Muscle layer of colon (tissue), 2 donors: ENCODE results near the gene KRTAP1-5.
"Not testable (repeated sequence)": the region's sequence is repeated elsewhere in the genome, so short reads cannot be mapped to it uniquely, and the experiment has no call there.

Experiments
- H3K27ac ChIP-seq: one replicate; pipeline ENCODE4 v1.7.0; 2013; ENCODE audit warnings: low read depth, mild to moderate bottlenecking, low read length, moderate library complexity
- H3K27me3 ChIP-seq, 2 donors: one replicate each; pipeline ENCODE4 v1.7.0; 2013; ENCODE audit warnings: low read length in 2 of 2, mild to moderate bottlenecking in 2 of 2; ENCODE audit not compliant: insufficient read depth in 2 of 2, control insufficient read depth in 1 of 2
- H3K36me3 ChIP-seq: one replicate; pipeline ENCODE4 v1.7.0; 2013; ENCODE audit warnings: mild to moderate bottlenecking, low read length; ENCODE audit not compliant: insufficient read depth
- H3K4me1 ChIP-seq: one replicate; pipeline ENCODE4 v1.7.0; 2013; ENCODE audit warnings: mild to moderate bottlenecking, low read length; ENCODE audit not compliant: insufficient read depth
- H3K4me3 ChIP-seq, 2 donors: one replicate each; pipeline ENCODE4 v1.7.0; 2013; ENCODE audit warnings: low read length in 2 of 2, low read depth in 1 of 2, mild to moderate bottlenecking in 1 of 2, moderate library complexity in 1 of 2
- H3K9ac ChIP-seq: one replicate; pipeline ENCODE4 v1.7.0; 2013; ENCODE audit warnings: low read length
- H3K9me3 ChIP-seq: one replicate; pipeline ENCODE4 v1.7.0; 2013; ENCODE audit warnings: mild to moderate bottlenecking, low read length
- donor health status: abdominal sarcoma.
- donor health status: Adenocarcinoma of cecum.

KRTAP1-5 gene

GRCh38 chr17:41026715-41027471 is at the start of gene KRTAP1-5:
Gene KRTAP1-5 (minus strand): TSS chr17:41027208. CDS start chr17:41027155, 53 bp downstream.
- Histone ChIP-seq H3K9me3 (no peaks in the 10 kb centered on the region), H3K4me1 (no peaks in the 10 kb centered on the region), H3K9ac (no peak within 1 kb of the TSS), H3K27ac (no peak within 1 kb of the TSS), H3K36me3 (no peaks in the 10 kb centered on the region), H3K4me3 (no peak within 1 kb of the TSS), H3K27me3 (peaks cover 0 to 4% of the 10 kb centered on the region in 2 donors)

GRCh38 chr17:41076788-41077187 is 49.8 kb upstream of the KRTAP1-5 start:
- no peak overlapping the region for H3K9ac ChIP-seq
- H3K27ac ChIP-seq, result no peak overlapping the region
- H3K9me3 ChIP-seq, result no peaks in the 10 kb centered on the region
- H3K4me1 ChIP-seq, result no peaks in the 10 kb centered on the region
- H3K27me3 ChIP-seq, result no peaks in the 10 kb centered on the region
- no peak overlapping the region for H3K4me3 ChIP-seq
- no peaks in the 10 kb centered on the region for H3K36me3 ChIP-seq

GRCh38 chr17:41073676-41074075 is 46.7 kb upstream of the KRTAP1-5 start:
- Histone ChIP-seq H3K9ac (no peak overlapping the region), H3K27me3 (no peaks in the 10 kb centered on the region), H3K4me3 (no peak overlapping the region), H3K9me3 (no peaks in the 10 kb centered on the region), H3K36me3 (no peaks in the 10 kb centered on the region), H3K4me1 (no peaks in the 10 kb centered on the region), H3K27ac (no peak overlapping the region)

- no peak overlapping the region for H3K9ac ChIP-seq
- H3K27me3 ChIP-seq, result no peaks in the 10 kb centered on the region
- H3K36me3 ChIP-seq, result no peaks in the 10 kb centered on the region
- H3K27ac ChIP-seq, result no peak overlapping the region
- no peaks in the 10 kb centered on the region for H3K4me1 ChIP-seq
- no peaks in the 10 kb centered on the region for H3K9me3 ChIP-seq
- no peak overlapping the region for H3K4me3 ChIP-seq
Measured at GRCh38 chr17:41071606-41072360, 44.8 kb upstream of the KRTAP1-5 start.

- Histone ChIP-seq H3K4me1 (no peaks in the 10 kb centered on the region), H3K9ac (no peak overlapping the region), H3K27ac (no peak overlapping the region), H3K9me3 (no peaks in the 10 kb centered on the region), H3K4me3 (no peak overlapping the region), H3K27me3 (no peaks in the 10 kb centered on the region), H3K36me3 (no peaks in the 10 kb centered on the region)
Measured at GRCh38 chr17:41069031-41069430, 42.0 kb upstream of the KRTAP1-5 start.

GRCh38 chr17:41067281-41067680 is 40.3 kb upstream of the KRTAP1-5 start:
- H3K4me3 ChIP-seq, result no peak overlapping the region
- H3K27ac ChIP-seq, result no peak overlapping the region
- H3K27me3 ChIP-seq, result no peaks in the 10 kb centered on the region
- H3K9me3 ChIP-seq, result no peaks in the 10 kb centered on the region
- no peaks in the 10 kb centered on the region for H3K36me3 ChIP-seq
- H3K4me1 ChIP-seq, result no peaks in the 10 kb centered on the region
- H3K9ac ChIP-seq, result no peak overlapping the region

- no peaks in the 10 kb centered on the region for H3K27me3 ChIP-seq
- no peaks in the 10 kb centered on the region for H3K4me1 ChIP-seq
- H3K9ac ChIP-seq, result no peak within 1 kb of the TSS
- no peaks in the 10 kb centered on the region for H3K9me3 ChIP-seq
- H3K27ac ChIP-seq, result no peak within 1 kb of the TSS
- no peaks in the 10 kb centered on the region for H3K36me3 ChIP-seq
- H3K4me3 ChIP-seq, result no peak within 1 kb of the TSS
Measured at GRCh38 chr17:41065829-41066624, 39.0 kb upstream of the KRTAP1-5 start, which contains the start of gene KRTAP2-4. Gene KRTAP2-4 (minus strand): TSS chr17:41065879. CDS start chr17:41065845, 34 bp downstream.

GRCh38 chr17:41065016-41065689 is 38.1 kb upstream of the KRTAP1-5 start:
- not testable (repeated sequence) for H3K9me3 ChIP-seq, H3K27me3 ChIP-seq, H3K36me3 ChIP-seq, H3K4me1 ChIP-seq, H3K4me3 ChIP-seq, H3K27ac ChIP-seq, H3K9ac ChIP-seq

GRCh38 chr17:41064301-41064700 is 37.3 kb upstream of the KRTAP1-5 start:
- Histone ChIP-seq H3K9ac (no peak overlapping the region), H3K4me1 (no peaks in the 10 kb centered on the region), H3K4me3 (no peak overlapping the region), H3K27ac (no peak overlapping the region), H3K27me3 (no peaks in the 10 kb centered on the region), H3K36me3 (no peaks in the 10 kb centered on the region), H3K9me3 (no peaks in the 10 kb centered on the region)

- Histone ChIP-seq H3K27me3 (no peaks in the 10 kb centered on the region), H3K4me3 (no peak overlapping the region), H3K27ac (no peak overlapping the region), H3K4me1 (no peaks in the 10 kb centered on the region), H3K9me3 (no peaks in the 10 kb centered on the region), H3K9ac (no peak overlapping the region), H3K36me3 (no peaks in the 10 kb centered on the region)
Measured at GRCh38 chr17:41063449-41063848, 36.4 kb upstream of the KRTAP1-5 start.

GRCh38 chr17:41061964-41062363 is 35.0 kb upstream of the KRTAP1-5 start:
- Histone ChIP-seq H3K36me3 (no peaks in the 10 kb centered on the region), H3K9ac (no peak overlapping the region), H3K27ac (no peak overlapping the region), H3K4me3 (no peak overlapping the region), H3K9me3 (no peaks in the 10 kb centered on the region), H3K4me1 (no peaks in the 10 kb centered on the region), H3K27me3 (no peaks in the 10 kb centered on the region)
